ENCODE data around the gene ENHO.
A peak's percentile ranks its signal among the peaks of the same experiment; 100 is the strongest.

The ENHO gene

DNA sequence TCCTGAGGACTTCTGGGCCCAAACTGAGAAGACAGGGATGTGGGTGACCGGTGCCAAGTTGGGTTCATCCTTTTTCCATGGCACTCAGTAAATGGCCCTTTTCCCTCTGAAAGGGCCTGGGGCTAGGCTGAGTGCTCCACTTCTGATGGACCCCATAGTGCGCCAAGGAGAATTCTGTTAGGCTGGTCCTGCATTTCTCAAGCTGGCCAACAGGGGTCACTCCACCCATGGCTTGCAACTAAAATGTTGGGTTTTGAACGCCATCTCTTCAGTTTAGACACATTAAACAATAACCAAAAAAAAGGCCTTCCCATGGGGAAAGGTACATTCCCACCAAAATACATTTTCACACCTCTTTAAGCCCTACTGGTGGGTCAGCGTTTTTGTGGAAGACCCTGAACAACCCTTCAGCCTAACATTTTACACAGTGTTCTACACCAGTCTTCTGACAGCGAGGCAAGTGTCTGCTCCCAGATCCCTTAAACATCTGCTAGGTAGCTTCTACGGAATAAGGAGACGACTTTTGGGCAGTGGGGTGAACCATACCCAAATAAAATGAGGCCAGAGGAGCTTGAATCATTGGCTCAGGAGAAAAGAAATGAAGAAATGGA is 39.5 kb upstream of the ENHO start:
- TF ChIP-seq, protein P1, sequence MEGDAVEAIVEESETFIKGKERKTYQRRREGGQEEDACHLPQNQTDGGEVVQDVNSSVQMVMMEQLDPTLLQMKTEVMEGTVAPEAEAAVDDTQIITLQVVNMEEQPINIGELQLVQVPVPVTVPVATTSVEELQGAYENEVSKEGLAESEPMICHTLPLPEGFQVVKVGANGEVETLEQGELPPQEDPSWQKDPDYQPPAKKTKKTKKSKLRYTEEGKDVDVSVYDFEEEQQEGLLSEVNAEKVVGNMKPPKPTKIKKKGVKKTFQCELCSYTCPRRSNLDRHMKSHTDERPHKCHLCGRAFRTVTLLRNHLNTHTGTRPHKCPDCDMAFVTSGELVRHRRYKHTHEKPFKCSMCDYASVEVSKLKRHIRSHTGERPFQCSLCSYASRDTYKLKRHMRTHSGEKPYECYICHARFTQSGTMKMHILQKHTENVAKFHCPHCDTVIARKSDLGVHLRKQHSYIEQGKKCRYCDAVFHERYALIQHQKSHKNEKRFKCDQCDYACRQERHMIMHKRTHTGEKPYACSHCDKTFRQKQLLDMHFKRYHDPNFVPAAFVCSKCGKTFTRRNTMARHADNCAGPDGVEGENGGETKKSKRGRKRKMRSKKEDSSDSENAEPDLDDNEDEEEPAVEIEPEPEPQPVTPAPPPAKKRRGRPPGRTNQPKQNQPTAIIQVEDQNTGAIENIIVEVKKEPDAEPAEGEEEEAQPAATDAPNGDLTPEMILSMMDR (conservative IDR thresholded peaks at IDR 0.05; ENCODE audit: low read depth, low read length), result peak; percentile 83

DNA sequence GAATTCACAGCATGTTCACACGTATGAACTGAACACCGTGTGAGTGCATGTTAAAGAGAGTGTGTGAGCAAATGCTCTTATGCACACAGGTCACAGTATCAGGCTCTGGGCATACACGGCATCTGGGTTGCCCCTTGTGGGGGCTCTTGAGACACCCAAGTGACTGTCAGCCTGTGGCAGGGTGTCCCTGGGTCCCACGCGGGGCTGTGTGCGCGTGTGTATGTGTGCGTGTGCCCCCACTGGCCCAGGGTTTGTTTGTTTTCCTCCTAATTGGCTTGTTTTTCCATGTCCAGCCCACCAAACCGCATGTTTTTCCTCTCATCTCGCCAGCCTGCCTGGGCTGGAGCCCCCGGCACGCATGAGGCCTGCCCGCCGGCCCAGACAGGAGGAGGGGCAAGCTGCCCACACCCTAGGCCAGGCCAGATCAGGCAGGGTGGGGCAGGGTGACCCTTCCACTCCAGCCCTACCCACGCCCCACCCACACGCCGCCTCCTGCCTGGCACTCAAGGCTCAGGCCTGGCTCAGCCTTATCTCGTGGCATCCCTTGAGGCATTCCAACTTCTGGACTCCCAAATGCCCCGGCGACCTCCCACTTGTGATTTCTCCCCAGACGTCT is 37.9 kb upstream of the ENHO start:
- no peak overlapping the region for H3K9ac ChIP-seq
- H2AFZ ChIP-seq (ENCODE audit: low read depth), result no peak overlapping the region
- H3K27ac ChIP-seq, result no peak overlapping the region
- H3K36me3 ChIP-seq (ENCODE audit: insufficient read depth), result no peaks in the 10 kb centered on the region
- TF ChIP-seq, protein P1 (conservative IDR thresholded peaks at IDR 0.05; ENCODE audit: low read depth, low read length), result no peak
- H3K27me3 ChIP-seq (ENCODE audit: insufficient read depth, low read depth), result peaks cover 20% of the 10 kb centered on the region; the same call in 1 of the 2 replicates
- H3K4me2 ChIP-seq, result no peak overlapping the region
- H4K20me1 ChIP-seq (ENCODE audit: insufficient read depth), result no peaks in the 10 kb centered on the region
- H3K79me2 ChIP-seq (ENCODE audit: insufficient read depth, low read depth), result no peaks in the 10 kb centered on the region
- H3K4me1 ChIP-seq (ENCODE audit: low read depth, poor library complexity, severe bottlenecking), result no peaks in the 10 kb centered on the region
- H3K4me3 ChIP-seq (IDR thresholded peaks at IDR 0.05; ENCODE audit: insufficient read depth, low read depth, low read length), result no peak overlapping the region

More for the DNA sequence above, 39.5 kb upstream of the ENHO start:
- Histone ChIP-seq H3K4me2 (no peak overlapping the region), H3K9ac (no peak overlapping the region), H3K36me3 (ENCODE audit: insufficient read depth) (no peaks in the 10 kb centered on the region), H3K27me3 (ENCODE audit: insufficient read depth, low read depth) (peaks cover 15% of the 10 kb centered on the region; the same call in 1 of the 2 replicates), H3K27ac (no peak overlapping the region), H2AFZ (ENCODE audit: low read depth) (no peak overlapping the region), H3K4me1 (ENCODE audit: low read depth, poor library complexity, severe bottlenecking) (no peaks in the 10 kb centered on the region), H3K79me2 (ENCODE audit: insufficient read depth, low read depth) (no peaks in the 10 kb centered on the region), H4K20me1 (ENCODE audit: insufficient read depth) (no peaks in the 10 kb centered on the region), H3K4me3 (IDR thresholded peaks at IDR 0.05; ENCODE audit: insufficient read depth, low read depth, low read length) (no peak overlapping the region)

DNA sequence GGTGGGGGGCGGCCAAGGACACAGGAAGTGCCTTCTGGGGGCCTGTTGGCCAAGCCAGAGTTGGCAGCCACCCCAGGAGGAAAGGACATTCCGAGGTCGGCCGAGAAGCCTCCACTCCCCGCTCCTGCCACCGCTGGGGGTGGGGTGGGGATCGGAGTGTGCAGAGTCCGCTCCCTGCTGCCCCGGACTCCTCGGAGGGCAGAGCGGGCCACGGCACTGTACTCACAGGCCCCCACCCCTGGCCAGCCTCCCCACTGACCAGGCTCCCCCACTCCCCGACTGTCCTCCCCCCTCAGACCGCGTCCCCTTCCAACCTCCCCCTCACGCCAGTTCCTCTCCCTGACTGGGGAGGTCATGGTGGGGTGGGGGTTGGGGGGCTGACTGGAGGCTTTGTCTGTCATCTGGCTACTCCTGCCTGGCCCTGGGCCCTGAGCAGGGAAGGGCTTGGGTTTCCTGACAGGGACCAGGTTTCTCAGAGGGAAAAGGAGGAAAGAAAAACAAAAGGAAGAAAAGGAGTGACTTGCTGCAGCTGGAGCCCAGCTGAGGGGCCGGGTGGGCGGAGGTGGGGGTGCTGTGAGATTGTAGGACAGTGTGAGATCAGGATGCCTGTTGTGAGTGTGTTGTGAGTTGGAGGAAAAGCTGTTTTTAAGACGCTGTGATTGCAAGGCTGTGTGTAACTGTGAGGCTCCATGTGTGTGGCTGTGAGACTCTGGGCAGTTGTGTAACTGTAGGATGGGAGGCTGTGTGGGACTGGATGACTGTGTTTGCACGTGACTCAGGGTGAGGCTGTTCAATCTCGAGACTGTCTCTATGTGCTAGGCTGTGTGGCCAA is 37.0 kb upstream of the ENHO start:
- Histone ChIP-seq H3K27me3 (ENCODE audit: insufficient read depth, low read depth) (peaks cover 24% of the 10 kb centered on the region), H3K36me3 (ENCODE audit: insufficient read depth) (no peaks in the 10 kb centered on the region), H3K9ac (no peak overlapping the region), H3K4me3 (IDR thresholded peaks at IDR 0.05; ENCODE audit: insufficient read depth, low read depth, low read length) (no peak overlapping the region), H4K20me1 (ENCODE audit: insufficient read depth) (no peaks in the 10 kb centered on the region), H3K4me1 (ENCODE audit: low read depth, poor library complexity, severe bottlenecking) (no peaks in the 10 kb centered on the region), H3K4me2 (no peak overlapping the region), H3K27ac (no peak overlapping the region), H3K79me2 (ENCODE audit: insufficient read depth, low read depth) (no peaks in the 10 kb centered on the region), H2AFZ (ENCODE audit: low read depth) (no peak overlapping the region)
- TF ChIP-seq, protein P1 (conservative IDR thresholded peaks at IDR 0.05; ENCODE audit: low read depth, low read length), result no peak

- Histone ChIP-seq H4K20me1 (ENCODE audit: insufficient read depth) (no peaks in the 10 kb centered on the region), H3K9ac (no peak overlapping the region), H3K79me2 (ENCODE audit: insufficient read depth, low read depth) (no peaks in the 10 kb centered on the region), H3K27ac (no peak overlapping the region), H3K4me3 (IDR thresholded peaks at IDR 0.05; ENCODE audit: insufficient read depth, low read depth, low read length) (no peak overlapping the region), H3K4me2 (no peak overlapping the region), H3K27me3 (ENCODE audit: insufficient read depth, low read depth) (peaks cover 29% of the 10 kb centered on the region), H3K36me3 (ENCODE audit: insufficient read depth) (no peaks in the 10 kb centered on the region), H2AFZ (ENCODE audit: low read depth) (no peak overlapping the region), H3K4me1 (ENCODE audit: low read depth, poor library complexity, severe bottlenecking) (no peaks in the 10 kb centered on the region)
- TF ChIP-seq, protein P1 (conservative IDR thresholded peaks at IDR 0.05; ENCODE audit: low read depth, low read length), result no peak
These were observed 36.3 kb upstream of the ENHO start for GRCh38 chr9:34558919-34559623.
